Measurements from ENCODE around the gene DPF3. TPM values are rescaled to one million over a fixed set of nuclear protein-coding genes. Genes with fewer than 3 reads are reported as not detected.
A peak's percentile ranks its signal among the peaks of the same experiment; 100 is the strongest.

Gene DPF3
- total and polyA plus RNA-seq, 4 donors = 0.17 to 3.9 (median 0.52) TPM

DNA sequence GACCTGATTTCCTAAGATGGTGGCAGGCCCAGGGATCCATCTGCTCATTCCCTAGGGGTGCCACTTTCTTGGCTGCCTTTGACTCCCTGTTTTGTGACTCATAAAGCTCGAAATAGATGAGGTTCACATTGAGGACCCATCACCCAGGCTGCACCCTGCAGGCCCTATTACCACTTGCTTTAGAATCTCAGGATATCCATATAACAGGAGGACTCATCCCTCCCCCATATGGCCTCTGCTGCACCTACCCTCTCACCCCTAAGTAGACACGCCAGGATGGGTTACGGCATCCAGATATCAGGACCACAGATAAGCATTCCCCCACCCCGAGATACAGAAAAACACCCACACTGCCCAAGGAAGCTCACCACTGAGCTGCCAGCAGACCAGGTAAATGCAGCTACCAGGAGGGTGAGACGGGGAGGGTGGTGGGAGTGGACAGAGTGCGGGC lies 155.7 kb downstream of the DPF3 start:
- H3K36me3 ChIP-seq (ENCODE audit: control insufficient read depth in 4 of 4, insufficient read depth in 4 of 4, low read length in 4 of 4) = no peaks in the 10 kb centered on the region
- DNase-seq = no peak
- ATAC-seq (ENCODE audit: insufficient read depth, low FRiP score) = no peak
- peak overlapping the region in 1 of 2 donors; percentile 72 for H3K27ac ChIP-seq (ENCODE audit: low read depth in 1 of 2, low read length in 1 of 2)
- peaks cover 0 to 2% (median 0%) of the 10 kb centered on the region in 3 donors for H3K27me3 ChIP-seq (ENCODE audit: control insufficient read depth in 3 of 3, insufficient read depth in 3 of 3, low read length in 2 of 3)
- H3K4me1 ChIP-seq (ENCODE audit: control insufficient read depth in 5 of 5, insufficient read depth in 5 of 5, low read length in 5 of 5) = peaks cover 0 to 14% (median 0%) of the 10 kb centered on the region in 5 donors
- TF ChIP-seq CTCF (IDR thresholded peaks at IDR 0.05; ENCODE audit: control extremely low read depth, extremely low read depth) = no peak
- H3K4me3 ChIP-seq = no peak overlapping the region
- 87 to 94% methylated on average over 6 of the region's 6 CpGs for WGBS, 2 donors
- H3K9me3 ChIP-seq (ENCODE audit: control insufficient read depth in 4 of 4, insufficient read depth in 3 of 4, low read length in 3 of 4) = no peaks in the 10 kb centered on the region
- no peak overlapping the region for H3K9ac ChIP-seq (ENCODE audit: insufficient read depth in 1 of 2, low read length in 2 of 2)

DNA sequence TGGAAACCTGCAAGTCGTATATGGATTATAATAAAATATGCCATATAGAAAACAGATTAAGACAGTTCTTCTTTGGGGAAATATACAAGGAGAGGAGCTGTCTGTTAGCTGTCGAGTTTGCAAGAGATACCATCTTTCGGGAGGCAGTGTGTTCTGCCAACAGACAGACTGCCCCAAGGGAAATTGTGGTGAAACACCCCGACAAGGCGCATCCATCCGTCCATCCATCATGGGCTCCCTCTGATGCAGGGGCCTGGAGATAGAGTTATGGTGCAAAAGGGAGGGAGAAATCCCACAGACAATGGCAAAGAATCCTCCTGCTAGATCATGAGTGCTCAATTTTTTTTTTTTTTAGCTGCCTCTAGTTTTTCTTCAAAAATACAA lies 156.3 kb downstream of the DPF3 start:
- TF ChIP-seq CTCF (IDR thresholded peaks at IDR 0.05; ENCODE audit: control extremely low read depth, extremely low read depth) = no peak
- WGBS, 2 donors = 74 to 83% methylated on average over 6 of the region's 6 CpGs
- no peak for ATAC-seq (ENCODE audit: insufficient read depth, low FRiP score)

DNA sequence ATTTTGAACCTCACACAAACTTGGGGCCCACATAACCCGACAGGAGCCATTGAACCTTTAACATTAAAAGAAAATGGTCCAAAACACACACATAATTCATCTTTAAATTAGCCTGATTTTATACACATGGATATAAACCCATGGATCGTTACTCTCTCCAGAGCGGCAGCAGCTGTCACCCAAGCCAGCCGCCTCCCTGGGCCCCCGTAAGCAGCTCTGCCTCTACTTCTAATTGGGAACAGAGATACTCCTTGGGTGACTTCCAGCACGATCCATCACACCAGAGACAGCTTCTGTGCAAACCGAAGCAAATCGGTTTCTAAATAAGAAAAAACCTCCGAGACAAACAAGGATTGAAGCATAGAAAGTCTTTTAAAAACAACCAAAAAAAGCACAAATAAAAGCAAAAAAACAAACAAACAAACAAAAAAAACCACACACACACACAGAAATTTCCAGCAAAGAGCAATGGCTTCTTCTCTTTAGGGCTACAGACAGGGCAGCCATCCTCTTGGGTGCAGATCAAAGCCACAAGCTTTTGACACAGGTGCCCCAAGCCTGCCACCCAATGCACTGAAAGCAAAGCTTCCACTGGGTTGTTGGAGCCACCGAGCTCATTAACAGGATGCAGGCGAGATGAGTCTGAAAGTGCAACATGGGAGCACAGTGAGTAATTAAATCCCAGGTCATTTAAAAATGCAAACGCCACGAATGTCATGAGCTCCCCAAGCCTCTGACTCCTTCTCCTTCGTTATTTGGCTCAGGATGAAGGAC lies 156.9 kb downstream of the DPF3 start:
- 77 to 88% methylated on average over 14 of the region's 14 CpGs for WGBS, 2 donors
- ATAC-seq (ENCODE audit: insufficient read depth, low FRiP score) = no peak

More for the DNA sequence above, 156.3 kb downstream of the DPF3 start:
- Histone ChIP-seq H3K27me3 (ENCODE audit: control insufficient read depth in 3 of 3, insufficient read depth in 3 of 3, low read length in 2 of 3) (peaks cover 0 to 2% (median 0%) of the 10 kb centered on the region in 3 donors), H3K9me3 (ENCODE audit: control insufficient read depth in 4 of 4, insufficient read depth in 3 of 4, low read length in 3 of 4) (no peaks in the 10 kb centered on the region), H3K27ac (ENCODE audit: low read depth in 1 of 2, low read length in 1 of 2) (no peak overlapping the region), H3K9ac (ENCODE audit: insufficient read depth in 1 of 2, low read length in 2 of 2) (no peak overlapping the region), H3K4me3 (no peak overlapping the region), H3K4me1 (ENCODE audit: control insufficient read depth in 5 of 5, insufficient read depth in 5 of 5, low read length in 5 of 5) (peaks cover 0 to 14% (median 0%) of the 10 kb centered on the region in 5 donors), H3K36me3 (ENCODE audit: control insufficient read depth in 4 of 4, insufficient read depth in 4 of 4, low read length in 4 of 4) (no peaks in the 10 kb centered on the region)
- DNase-seq = no peak

More for the DNA sequence above, 156.9 kb downstream of the DPF3 start:
- Histone ChIP-seq H3K36me3 (ENCODE audit: control insufficient read depth in 4 of 4, insufficient read depth in 4 of 4, low read length in 4 of 4) (no peaks in the 10 kb centered on the region), H3K9me3 (ENCODE audit: control insufficient read depth in 4 of 4, insufficient read depth in 3 of 4, low read length in 3 of 4) (no peaks in the 10 kb centered on the region), H3K4me1 (ENCODE audit: control insufficient read depth in 5 of 5, insufficient read depth in 5 of 5, low read length in 5 of 5) (peaks cover 0 to 14% (median 0%) of the 10 kb centered on the region in 5 donors), H3K27me3 (ENCODE audit: control insufficient read depth in 3 of 3, insufficient read depth in 3 of 3, low read length in 2 of 3) (peaks cover 0 to 2% (median 0%) of the 10 kb centered on the region in 3 donors), H3K4me3 (no peak overlapping the region), H3K9ac (ENCODE audit: insufficient read depth in 1 of 2, low read length in 2 of 2) (no peak overlapping the region), H3K27ac (ENCODE audit: low read depth in 1 of 2, low read length in 1 of 2) (no peak overlapping the region)
- DNase-seq = peak in 2 of 3 donors; percentile 20 to 54
- TF ChIP-seq CTCF (IDR thresholded peaks at IDR 0.05; ENCODE audit: control extremely low read depth, extremely low read depth) = no peak

All from lung (tissue), 12 donors.